ENCODE measurements around the gene PRR22.
"Not testable (repeated sequence)": the region's sequence is repeated elsewhere in the genome, so short reads cannot be mapped to it uniquely, and the experiment has no call there.

The PRR22 gene

GRCh38 chr19:5749505-5749904, 35.0 kb downstream of the PRR22 start:
- DNase-seq (ENCODE audit: low read depth): no peak

GRCh38 chr19:5748920-5749319, 35.6 kb downstream of the PRR22 start:
- not testable (repeated sequence) for DNase-seq (ENCODE audit: low read depth)

- DNase-seq (ENCODE audit: low read depth): not testable (repeated sequence)
Observed at GRCh38 chr19:5744999-5745398, 39.5 kb downstream of the PRR22 start.

- DNase-seq (ENCODE audit: low read depth): no peak
Observed at GRCh38 chr19:5743630-5744029, 40.9 kb downstream of the PRR22 start.

GRCh38 chr19:5742051-5742450, 42.5 kb downstream of the PRR22 start:
- no peak for DNase-seq (ENCODE audit: low read depth)

DNA sequence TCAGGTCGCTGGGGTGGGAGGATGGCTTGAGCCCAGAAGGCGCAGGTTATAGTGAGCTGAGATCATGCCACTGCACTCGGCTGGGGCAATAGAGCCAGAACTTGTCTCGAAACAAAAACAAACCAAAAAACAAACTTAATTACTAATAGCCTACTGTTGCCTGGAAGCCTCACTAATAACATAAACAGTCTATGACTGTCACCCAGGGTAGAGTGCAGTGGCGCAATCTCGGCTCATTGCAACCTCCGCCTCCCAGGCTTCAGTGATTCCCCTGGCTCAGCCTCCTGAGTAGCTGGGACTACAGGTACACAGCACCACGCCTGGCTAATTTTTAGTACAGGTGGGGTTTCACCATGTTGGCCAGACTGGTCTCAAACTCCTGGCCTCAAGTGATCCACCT, 46.1 kb downstream of the PRR22 start:
- peak; percentile 23 for DNase-seq (ENCODE audit: low read depth)

DNA sequence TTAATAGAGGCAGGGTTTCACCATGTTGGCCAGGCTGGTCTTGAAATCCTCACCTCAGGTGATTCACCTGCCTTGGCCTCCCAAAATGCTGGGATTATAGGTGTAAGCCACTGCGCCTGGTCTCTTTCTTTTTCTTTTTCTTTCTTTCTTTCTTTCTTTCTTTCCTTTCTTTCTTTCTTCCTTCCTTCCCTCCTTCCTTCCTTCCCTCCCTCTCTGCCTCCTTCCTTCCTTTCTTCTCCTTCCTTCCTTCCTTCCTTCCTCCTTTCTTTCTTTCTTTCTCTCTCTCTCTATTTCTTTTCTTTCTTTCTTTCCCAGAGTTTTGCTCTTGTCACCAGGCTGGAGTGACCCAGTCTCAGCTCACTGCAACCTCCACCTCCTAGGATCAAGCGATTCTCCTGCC, 51.4 kb downstream of the PRR22 start:
- not testable (repeated sequence) for DNase-seq (ENCODE audit: low read depth)
